Hematopoietic multipotent progenitor cell treated with erythropoietin and hydrocortisone succinate and interleukin-3 and kit ligand, for 8 days (in vitro differentiated cells): ENCODE measurements around the gene WBP1.
"Not testable (repeated sequence)": the region's sequence is repeated elsewhere in the genome, so short reads cannot be mapped to it uniquely, and the experiment has no call there.

Experiments used
- DNase-seq: peaks from one replicate; pipeline ENCODE4 v3.0.0-alpha.2; 2015

The WBP1 gene

DNA sequence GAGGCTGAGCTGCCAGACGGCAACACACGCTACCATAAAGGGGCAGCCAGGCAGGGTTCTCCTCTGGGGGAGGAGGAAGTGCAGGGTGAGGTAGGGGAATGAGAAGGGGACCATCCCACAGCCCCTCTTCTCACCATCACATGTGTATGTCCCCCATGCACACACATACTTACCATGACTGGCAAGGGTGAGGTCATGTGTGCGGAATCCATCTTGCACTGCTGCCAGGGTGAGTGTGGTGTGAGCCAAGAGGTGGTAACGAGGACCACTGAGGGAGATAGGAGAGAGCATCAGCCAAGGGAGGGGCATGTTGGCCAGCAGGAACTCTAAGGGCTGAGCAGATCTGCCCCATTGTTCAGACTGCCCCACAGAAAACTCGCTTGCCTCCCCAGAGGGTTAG is 29.6 kb upstream of the WBP1 start:
- DNase-seq: no peak

DNA sequence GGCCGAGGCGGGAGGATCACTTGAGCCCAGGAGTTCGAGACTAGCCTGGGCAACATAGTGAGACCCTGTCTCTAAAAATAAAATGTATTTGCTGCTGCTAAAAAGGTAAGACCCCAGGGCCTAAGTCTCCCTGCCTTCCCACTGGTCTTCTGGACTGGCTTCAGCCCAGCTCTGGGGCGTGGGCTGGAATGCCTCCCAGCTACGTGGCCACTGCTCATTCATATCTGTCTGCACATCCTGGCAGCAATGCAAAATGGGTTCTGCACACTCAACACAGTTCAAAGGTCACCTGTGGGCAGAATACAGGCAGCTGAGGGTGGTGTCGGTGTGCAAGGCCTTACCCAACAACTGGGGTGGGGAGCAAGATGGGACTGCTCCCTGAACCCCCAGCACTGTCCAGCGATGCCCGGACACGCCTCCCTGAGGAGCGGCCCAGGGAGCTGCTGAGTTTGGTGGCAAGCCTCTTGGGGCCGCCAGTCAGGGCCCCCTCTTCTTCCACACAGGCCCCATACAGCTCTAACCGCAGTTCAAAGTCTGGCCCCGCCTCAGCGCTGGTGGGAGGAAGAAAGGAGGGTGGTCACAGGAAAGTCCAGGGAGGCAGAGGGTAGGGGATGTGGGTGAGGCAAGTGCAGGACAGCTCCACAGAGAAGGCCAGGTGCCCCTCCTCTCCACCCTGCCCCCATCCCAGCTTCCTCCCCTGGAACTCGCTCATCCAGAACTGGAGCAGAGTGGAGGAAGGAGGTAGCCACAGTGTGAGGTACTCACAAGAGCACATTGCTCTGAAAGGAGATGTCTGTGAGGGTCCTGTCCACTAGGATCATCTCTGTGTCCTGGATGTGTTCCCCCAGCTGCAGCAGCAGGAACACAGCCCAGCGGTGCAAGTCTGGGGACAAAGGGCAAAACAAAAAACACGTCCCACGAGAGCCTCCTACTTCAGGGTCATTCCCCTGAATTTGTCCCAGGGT is 28.5 kb upstream of the WBP1 start:
- DNase-seq: peak; percentile 12

DNA sequence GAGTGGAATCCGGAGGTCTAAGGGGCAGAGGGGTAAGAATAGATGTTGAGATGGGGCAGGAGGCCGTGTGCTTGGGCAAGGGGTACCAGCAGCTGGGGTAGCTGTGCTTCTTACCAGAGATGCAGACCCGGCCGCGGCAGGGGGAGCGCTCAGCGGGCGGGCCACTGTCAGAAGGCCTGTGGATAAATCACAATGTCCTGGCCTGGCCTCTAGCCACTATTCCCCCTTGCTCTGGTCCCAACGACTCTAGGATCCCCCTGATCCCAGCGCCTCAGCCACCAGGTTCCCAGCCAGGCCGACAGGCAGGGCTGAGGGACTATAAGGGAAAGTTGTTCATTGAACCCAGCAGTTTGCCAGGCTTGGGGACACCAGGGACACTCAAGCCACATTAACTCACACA is 27.7 kb upstream of the WBP1 start:
- DNase-seq: no peak

DNA sequence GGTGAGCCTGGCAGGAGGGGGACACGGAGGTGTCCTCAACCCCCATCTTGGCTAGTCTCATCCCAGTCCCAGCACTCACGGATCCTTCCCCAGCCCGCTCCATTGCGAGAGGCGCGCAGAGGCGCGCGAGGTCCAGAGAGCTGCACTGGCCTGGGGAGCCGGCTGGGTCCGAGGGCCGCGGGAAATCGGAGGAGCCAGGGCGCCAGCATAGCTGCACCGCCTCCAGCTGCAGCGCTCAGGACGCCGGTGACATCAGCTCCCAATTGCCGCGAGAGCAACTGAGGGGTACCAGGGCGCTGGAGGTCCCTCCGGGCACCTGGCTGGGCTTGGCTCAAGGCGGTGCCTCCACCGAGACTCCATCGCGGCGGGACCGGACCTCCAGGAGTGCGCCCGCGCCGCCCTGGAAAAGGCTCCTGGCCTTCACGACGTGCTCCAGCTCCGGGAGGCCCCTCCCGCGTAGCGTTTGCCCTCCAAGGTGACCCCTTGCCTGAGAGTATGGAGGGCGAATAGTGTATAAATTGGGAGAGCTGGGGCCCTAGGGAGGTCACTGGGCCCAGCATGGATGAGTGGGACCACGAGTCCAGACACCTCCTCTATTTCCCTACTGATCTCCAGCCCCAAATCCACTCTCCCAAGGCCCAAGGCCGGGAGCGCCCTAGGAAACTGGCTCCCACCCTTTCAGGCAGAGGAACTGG is 22.0 kb upstream of the WBP1 start:
- DNase-seq: no peak

DNA sequence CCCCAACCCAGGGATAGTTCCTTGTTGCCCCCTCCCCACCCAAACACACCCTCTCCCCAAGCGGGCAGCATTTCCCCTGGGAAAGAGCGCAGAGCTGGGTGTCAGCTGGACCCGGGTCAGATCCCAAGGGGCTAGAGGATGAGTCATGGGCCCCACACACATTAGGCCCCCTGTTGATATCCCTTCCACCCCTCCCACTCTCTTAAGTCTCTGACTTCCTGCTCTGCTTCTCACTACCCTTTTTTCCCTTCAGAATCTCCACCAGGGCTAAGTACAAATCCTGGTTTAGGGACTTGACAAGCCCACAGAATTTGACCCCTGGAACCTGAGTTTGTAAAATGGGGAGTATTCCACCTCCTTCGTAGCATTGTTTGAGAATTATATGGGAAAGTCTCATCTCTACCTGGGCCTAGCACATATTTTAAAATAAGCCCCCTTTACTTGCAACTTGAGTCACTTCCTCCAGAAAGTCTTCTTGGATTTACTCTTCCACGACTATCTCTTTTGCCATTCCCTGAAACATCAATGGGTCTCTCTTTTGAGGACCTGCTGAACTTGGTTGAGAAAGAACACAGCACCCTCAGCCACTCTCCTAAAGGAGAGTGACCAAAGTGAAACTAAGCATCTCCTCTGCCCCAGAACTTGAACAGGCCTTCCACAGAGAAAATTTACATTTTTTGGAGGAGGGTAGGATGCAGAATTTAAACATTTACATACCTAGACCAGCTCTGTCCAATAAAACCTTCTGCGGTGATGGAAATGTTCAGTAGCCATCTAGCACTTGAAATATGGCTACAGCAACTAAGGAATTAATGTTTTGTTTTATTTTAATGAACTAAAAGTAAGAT is 21.2 kb upstream of the WBP1 start:
- DNase-seq: no peak

DNA sequence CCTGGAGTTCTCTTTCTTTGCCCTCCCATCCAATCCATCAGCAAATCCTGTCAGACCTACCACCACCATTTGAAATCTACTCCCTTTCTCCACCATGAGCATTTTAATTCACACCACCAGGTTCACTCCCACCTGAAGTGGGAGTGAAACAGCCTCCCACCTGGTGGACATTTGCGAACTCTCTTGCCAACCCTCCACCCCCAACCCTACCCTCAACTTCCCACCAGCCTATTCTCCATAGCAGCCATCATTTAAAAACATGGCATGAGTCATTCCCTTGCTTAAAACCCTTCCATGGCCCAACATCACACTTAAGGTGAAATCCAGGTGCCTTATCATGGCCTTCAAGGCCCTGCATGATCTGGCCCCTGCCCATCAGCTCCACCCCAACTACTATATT is 20.0 kb upstream of the WBP1 start:
- no peak for DNase-seq

DNA sequence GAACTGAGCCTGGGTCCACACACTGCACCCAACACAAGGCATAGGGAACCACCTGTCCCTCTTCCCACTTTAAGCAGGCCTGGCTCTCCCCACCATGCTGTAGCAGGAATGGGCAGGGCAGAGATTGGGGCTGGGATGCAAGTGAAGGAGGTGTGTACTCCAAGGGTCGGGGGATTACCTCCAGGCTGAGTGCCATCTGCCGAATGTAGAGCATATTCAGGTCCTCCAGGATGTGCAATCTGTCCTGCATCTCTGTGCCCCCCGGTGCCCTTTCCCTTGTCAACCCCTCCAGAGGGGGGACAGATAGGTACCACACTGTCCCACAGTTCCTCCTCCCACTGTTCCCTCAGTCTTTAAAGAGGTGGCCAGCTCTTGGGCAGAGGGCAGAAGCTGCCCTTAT is 18.9 kb upstream of the WBP1 start:
- no peak for DNase-seq

DNA sequence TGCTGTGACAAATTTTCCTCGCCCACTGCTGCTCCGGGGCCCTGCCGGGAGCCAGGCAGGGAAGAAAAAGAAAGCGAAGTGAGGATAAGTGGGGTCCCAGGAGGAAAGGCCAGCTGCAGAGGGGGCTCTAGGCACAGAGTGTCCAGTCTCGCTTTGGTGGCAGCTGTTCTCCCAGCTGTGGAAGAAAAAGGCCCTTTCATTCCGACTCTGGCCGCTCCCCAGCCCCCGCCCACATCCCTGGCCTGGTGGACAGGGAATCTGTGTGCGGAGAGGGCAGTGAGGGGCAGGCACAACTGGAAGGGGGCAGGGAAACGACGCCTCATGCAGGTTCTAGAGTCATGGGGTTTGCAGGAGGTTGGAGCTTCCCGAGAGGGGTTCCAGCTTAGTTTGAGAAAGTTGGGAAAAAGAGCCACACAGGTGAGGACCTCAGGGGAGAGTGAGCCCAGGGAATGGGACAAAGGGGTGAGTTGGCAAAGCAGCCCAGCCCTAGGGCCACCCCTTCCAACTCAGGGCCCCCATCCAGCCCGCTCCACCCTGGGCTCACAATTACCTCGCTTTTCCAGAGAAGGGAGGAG is 18.3 kb upstream of the WBP1 start:
- DNase-seq: no peak

DNA sequence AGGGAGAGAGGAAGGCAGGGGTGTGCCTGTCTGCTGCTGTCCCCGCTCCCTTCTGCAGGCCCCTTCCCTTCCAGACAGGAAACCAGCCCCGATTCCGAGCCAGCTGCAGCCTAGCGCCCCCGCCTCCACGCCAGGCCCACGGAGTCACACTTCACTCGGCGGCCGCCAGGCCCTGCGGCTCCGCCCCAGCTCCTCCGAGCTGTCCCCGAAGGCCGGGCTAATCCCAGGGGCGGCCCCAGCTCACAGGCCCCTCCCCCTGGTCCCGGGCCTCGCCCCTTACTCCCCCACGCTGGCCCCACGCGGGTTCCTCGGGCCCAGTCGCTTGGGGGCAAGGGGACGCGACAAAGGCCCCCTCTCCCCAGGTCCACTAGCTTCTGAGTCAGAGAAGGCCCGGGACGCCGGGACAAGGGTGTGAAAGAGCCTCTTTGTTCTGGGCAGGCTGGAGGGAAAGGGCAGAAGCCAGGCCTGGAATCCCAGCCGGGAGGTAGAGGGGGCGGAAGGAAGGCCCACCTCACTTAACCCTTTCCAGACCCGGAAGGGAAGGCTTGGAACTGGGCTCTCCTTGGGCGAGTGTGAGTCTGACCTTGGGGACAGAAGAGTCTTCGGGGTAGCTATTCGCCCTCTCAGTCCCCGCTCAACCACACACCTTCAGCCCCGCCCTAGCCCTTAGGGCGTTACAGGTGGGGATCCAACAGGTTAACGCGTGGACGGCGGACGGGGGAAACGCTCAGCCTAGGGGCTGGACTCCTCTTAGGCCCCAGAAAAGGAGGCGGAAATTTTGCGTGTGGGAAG is 17.7 kb upstream of the WBP1 start:
- peak; percentile 40 for DNase-seq

DNA sequence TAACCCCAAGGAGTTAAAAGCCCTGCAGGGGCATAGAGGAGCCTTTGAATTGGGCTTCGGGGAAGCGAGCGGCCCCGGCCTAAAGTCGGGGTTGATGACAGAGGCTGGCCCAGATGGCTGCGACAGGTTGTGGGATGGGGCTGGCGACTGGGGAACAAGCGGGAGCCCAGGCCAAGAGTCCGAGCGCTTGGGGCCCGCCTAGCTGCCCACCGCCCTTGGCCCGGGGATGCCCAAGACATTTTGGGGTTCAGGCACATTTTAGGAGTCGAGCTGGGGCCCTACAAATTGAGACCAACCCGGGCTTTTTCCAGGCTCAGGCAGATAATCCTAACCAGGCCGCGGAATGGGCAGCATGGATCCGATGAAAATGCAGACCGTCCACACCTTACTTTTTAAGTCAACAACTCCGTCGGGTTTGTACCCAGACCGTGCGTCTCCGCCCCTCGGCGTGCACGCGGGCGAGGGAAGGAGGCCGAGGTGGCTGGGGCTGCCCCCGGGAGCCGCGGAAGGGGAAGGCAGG is 17.0 kb upstream of the WBP1 start:
- DNase-seq: no peak

DNA sequence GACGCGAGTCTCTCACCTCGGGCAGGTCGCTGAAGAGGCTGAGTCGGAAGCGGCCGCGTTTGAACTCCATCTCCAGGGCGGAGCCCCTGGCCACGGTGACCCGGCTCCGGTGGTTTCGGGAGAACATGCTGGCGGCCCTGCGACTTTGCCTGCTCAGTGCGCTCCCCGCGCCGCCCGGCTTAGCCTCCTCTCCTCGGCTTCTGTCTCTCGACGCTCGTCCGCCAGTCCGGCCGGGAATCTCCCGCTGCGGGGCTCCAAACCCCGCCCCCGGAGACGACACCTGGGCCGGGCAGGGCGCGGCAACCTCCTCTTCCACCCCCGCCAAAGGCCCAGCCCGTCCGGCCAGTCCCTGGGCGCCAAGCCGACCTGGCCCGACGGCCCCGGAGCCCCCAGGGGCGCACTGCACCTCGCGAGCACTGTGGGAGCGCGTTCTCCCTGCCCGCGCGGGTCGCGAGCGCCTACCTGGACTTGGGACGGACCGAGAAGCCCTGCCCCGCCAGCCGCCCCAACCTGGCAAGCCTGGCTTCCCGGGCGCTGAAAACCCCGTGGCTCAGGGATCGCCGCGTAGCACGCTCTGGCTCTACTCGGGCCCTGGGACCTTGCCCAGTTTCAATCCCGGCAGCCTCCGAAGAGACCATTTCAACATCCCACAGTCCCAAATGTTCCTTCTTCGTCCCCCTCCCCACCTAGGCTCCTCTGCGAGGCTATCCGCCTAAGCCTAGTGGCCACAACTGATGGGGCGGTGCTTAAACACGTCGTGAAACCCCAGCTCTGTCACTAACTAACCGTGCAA is 16.4 kb upstream of the WBP1 start, which contains the start of gene RTKN:
TSS of gene RTKN (minus strand) at position 248 of the 793 bp plus-strand sequence. CDS start at position 127, 121 bp downstream.
- DNase-seq: no peak

DNA sequence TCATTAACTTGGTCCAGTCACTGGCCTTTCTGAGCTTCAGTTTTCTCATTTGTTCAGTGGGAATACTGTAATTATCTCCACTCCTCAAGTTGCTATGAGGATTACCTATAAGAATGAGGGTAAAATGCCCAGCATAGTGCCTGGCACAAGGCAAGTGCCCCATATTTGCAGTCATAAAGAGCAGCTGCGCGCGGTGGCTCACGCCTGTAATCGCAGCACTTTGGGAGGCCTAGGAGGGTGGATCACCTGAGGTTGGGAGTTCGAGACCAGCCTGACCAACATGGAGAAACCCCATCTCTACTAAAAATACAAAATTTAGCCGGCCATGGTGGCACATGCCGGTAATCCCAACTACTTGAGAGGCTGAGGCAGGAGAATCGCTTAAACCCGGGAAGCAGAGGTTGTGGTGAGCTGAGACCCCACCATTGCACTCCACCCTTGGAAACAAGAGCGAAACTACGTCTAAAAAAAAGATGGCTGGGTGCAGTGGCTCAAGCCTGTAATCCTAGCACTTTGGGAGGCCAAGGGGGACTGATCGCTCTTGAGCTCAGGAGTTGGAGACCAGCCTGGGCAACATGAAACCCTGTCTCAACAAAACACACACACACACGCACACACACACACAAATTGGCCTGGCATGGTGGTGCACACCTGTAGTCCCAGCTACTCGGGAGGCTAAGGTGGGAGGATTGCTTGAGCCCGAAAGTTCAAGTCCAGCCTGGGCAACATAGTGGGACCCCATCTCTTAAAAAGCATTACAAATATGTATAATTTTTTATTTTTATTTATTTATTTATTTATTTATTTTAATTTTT is 15.5 kb upstream of the WBP1 start:
- DNase-seq: not testable (repeated sequence)

DNA sequence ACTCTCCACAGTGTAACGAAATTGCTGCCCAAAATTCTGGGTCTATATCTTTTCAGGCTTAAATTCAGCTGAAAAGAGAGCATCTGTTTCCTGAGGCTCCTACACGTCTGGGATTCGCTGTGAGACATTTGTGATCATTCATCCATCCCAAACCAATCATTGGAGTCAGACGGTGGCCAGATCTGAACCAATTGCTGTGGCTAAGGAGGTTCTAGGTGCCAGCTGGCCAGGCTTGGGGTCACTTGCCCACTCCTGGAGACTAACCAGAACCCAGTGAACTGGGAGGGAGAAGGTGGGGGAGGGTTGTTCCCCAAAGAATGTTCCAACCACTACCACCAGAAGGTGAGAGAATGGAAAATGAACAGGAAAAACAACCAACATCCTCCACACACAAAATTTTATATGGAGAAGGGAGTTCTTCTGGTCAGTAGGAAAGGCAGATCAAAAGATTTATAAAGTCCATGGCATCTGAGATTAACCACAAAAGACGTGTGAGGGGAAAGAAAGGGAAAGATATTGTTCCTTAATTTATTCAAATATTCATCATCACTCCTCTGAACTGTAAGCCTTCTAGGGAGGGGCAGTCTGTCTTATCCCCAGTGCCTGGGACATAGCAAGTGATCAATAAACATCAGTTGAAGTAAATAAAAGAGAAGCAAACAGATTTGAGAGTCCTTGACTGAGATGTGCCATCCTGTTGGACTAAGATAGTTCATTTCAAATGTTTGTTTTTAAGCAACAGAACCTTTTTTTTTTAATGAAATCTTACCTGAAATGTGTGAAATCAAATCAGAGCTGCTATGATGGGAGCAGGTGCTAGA is 13.5 kb upstream of the WBP1 start:
- no peak for DNase-seq

DNA sequence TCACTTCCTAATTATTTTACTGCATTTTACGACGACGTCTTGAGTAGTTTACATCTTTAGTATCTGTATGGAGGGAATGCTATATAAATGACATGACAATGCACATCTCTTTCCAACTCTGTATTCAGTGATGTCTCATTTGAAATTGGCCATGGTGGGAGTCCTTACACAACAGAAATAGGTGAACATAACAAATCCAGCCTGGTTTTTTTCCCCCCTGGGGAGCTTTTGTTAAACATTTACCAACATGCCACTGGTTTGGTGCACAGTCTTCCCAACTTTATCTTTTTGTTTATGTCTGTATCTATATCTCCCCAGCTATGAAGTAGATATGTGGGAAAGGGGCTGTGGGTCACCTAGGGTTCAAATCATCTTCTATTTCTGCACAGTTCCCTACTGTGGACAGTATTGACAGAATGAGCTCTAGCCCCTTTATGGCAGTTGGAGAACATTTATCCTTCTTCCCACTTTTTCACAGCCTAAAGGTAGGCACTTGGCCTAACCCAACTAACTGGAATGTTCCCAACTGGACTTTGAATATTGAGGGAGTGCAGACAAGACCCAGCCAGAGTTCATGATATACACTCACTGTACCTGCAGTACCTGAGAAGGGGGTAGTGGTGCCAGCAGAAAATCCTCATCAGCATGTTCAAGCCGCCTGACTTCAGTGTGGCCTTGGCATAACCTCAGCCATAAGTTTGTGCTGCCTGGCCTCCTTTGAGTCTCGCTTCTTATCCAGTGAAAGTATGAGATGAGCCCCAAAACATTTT is 10.8 kb upstream of the WBP1 start:
- no peak for DNase-seq

DNA sequence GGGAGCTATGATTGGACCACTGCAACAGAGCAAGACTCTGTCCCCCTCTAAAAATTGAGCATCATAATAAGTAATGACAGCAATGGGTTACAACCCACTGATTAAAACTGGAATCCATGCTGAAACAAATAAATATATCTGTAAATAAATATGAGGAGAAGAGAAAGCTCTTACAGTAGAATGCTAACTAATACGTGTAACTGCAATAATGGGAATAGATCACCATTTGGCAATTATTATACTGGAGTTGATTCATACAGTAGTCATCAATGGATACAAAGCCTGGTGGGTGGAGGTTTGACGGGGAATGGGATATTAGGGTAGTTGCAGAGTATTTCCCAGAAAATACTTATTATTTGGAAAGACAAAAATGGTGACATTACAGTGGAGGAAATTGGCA is 9.5 kb upstream of the WBP1 start:
- DNase-seq: no peak

DNA sequence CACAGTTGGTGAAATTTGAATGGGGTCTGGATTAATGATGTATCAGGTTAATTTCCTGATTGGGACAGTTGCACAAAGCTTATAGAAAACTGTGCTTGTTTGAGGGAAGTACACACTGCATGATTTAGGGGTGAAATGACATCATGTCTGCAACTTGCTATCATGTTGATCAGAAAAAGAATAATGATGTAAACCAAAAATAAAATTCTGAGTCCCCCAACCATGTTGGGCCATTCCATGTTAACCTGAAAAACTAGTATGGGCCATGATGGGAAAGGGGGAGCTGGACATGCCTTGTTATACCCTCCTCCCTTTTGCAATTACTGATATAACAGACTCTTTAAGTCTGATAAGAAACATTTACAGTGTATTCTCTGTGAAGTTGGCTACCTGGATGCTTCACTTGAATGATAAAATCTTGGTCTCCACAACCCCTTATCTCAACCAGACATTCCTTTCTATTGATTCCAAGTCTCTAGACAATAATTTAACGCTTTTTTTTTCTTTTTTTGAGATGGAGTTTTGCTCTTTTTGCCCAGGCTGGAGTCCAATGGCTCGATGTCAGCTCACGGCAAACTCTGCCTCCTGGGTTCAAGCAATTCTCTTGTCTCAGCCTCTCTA is 7.6 kb upstream of the WBP1 start:
- no peak for DNase-seq

DNA sequence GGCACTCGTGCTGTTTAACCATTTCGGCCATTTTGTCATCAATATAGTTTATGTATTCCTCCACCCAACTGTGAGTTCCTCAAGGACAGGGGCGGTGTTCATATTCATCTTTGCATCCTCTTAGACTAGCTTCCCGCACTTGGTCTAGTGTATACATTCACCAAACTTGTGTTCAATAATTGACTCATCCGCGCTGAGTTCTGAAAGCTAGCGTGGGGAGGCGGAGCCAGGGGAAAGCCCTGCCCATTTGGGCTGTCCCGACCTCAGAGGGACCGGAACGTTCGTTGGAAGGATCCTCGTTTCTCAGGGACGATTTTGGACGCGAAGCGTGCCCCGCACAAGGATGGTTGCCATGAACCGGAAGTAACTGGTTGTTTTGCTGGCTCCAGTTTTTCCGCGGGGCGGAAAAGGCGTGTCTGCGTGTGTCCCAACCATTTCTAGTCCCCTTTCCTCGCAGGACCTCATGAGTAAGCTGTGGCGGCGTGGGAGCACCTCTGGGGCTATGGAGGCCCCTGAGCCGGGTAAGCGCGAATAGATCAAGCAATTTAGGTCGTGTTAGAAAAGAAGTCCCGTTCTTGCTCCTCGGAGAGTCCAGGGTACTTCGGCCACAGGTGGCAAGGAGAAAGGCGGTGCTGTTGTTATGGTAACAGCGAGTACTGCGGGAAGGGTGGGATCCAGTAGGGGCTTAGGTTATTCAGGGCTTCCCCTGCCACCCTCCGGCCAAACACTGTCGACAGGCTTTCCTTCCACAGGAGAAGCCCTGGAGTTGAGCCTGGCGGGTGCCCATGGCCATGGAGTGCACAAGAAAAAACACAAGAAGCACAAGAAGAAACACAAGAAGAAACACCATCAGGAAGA is 3.4 kb upstream of the WBP1 start, which contains the start of gene INO80B:
TSS of gene INO80B (plus strand) at position 434 of the 858 bp plus-strand sequence. CDS start at position 464, 30 bp downstream.
- DNase-seq: peak; percentile 98
